ENCODE measurements around the gene KRTAP12-1.

The KRTAP12-1 gene

DNA sequence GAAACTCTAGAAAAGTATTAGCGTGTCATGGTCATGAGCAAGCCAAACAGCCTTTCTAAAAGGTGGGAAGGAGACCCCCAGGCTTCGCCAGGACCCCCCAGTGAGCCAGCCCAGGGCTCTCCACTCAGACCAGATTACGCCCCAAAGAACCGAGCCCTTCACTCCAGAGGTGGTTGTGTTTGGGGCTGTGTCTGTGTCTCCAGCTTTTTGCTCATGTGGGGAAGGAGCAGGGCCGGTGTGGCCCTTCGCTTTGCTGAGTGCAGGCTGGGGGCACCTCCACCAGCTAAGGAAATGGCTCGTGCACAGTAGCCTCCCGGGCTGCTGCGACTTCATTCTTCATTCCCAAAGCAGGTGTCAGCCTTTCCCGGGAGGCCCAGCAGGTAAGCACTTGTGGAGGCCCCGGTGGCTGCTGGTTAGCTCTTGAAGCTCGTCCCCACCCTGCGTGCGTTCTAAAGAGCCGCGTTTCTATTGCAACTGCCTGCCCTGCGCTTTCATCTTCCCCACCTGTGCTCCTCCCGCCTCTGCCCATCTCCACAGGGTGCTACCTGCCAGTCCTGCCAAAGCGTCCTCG is 28.9 kb upstream of the KRTAP12-1 start:
- no peak for DNase-seq

DNA sequence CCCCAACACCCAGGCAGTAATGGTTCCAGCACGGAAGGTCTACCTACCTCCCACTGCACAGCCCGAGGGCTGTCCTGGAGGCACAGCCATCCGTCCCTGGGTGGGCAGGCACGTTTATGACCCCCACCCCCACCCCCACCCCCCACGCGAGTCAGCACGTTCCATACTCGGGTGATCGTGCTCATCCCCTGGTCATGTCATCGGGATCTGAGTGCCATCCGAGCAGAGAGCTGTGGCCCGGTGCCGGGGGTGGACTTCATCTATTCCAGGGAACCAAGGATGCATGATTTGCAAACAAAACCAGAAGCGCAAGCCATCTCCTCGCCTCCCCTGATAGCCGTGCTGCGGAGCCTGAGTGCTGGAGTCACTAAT is 28.3 kb upstream of the KRTAP12-1 start:
- no peak for DNase-seq

DNA sequence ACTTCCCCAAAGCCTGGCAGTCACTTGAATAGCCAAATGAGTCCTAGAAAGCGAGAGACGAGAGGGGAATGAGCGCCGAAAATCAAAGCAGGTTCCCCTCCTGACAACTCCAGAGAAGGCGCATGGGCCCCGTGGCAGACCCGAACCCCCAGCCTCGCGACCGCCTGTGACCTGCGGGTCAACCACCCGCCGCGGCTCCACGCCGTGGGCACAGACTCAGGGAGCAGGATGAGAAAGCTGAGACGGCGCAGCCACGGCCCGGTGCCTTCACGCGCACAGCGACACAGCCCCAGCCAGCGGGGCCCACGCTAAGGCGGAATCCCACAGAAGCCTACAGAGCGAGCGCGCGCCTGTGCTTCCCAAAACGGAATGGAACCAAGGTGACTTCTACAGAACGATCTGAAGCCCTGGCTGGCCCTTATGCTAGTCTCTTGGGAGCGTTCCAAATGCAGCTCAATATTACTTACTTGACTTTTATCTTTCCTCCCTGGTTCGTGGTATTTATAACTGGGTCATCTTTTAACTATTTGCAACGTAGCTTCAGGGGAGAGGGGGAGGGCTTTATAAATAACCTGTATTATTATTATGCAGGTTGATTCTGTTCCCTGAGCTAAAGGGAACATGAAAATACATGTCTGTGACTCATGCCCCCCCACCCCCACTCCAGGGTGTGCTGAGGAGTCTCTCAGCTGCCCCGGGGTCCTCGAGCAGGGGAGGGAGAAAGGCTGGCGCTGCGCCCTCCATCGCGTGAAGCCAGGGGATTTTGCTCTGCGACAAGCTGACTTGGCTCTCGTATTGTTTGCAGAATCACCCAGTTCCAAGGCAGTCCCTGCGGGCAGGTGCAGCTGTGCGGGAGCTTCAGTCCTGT is 27.7 kb upstream of the KRTAP12-1 start:
- DNase-seq, result peak; percentile 26

DNA sequence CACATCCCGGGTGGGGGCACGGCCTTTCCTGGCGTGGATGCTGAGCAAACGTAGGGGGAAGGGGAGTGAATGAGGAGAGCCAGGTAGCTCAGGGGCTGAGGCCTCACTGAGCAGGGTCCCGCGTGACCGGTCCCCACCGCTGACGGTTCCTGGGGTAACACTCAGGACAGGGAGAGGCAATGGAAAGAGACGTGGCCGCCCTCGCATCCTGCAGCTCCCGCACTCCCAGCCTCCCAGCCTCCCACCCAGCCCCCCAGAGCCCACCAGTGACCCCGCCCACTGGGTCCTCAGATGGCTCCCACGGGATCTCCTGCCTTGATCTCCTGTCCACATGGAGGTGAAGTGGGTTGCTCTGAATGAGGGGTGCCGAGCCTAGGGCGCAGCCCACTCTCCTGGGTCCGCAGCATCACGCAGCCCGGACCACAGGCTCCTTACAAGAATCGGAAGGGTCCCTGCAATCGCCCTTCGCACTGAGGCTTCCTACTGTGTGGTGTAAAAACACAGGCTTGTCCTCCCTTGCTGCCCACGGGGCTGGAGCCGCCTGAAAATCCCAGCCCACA is 27.0 kb upstream of the KRTAP12-1 start:
- no peak for DNase-seq

DNA sequence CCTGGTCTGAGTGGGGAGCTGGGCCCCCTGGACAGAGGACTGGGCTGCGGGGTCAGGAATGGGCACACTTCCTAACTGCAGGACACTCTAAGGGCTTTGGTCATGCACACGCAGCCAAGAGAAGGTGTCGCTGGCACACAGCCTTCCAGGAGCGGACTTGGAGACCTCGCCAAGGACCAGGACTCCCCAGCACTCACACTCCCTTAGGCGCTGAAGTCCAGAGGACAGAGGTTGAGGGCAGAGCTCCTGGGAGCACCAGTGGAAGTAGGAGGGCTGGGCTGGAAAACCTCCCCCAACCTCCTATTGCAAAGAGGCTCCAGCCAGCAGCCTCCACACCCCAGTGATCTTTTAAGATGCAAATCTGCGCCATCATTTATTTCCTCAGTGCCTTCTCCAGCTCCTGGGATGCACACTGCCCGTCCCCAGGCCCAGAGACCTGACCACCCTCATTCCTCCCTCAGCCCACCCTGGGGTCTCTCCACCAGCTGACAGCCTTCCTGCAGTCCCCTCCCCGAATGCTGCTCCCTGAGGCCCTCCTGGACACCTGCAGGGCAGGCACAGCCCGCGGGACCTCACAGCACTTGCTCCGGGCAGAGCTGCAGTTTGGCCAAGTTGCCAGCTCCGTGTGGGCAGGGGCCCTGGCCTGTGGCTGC is 26.4 kb upstream of the KRTAP12-1 start:
- DNase-seq, result no peak

DNA sequence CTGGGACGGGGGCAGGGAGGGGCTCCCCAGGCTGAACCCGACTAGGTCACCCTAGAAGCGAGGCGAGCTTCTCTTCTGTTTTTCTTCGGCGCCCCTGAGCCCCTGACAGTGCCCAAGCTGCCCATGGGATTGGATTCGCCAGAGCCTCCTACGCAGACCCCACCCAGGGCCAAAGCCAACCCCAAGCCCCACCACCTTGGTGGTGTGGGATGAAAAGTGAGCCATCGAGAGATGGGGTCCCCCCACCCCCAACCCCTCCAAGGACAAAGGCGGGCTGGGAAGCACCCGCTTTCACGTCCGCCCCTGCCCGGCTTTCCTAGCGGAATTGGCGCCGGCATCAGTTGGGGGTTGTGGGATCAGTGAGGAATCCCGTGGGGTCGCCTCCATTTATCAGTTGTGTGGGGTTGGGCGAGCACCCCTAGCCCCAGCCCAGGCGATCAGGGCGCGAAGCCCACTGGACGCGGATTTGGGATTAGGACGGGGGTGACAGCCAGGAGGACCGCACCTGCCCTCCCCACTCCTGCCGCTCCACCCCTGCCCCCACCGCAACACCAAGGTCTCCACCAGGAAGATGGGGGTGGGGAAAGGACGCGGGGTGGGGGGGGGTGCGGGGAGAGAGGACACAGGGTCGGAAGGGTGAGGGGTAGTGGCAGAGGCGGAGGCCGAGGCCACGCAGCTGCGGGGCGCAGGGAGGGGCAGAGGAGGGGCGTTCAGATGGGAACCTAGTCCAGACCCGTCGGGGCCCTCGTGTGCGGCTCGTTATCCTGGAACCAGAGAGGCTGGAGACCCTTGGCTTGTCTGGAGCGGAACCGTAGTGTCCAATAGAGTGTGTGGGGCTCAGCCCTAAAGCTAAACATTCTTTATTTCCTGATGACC is 25.0 kb upstream of the KRTAP12-1 start:
- DNase-seq, result no peak

DNA sequence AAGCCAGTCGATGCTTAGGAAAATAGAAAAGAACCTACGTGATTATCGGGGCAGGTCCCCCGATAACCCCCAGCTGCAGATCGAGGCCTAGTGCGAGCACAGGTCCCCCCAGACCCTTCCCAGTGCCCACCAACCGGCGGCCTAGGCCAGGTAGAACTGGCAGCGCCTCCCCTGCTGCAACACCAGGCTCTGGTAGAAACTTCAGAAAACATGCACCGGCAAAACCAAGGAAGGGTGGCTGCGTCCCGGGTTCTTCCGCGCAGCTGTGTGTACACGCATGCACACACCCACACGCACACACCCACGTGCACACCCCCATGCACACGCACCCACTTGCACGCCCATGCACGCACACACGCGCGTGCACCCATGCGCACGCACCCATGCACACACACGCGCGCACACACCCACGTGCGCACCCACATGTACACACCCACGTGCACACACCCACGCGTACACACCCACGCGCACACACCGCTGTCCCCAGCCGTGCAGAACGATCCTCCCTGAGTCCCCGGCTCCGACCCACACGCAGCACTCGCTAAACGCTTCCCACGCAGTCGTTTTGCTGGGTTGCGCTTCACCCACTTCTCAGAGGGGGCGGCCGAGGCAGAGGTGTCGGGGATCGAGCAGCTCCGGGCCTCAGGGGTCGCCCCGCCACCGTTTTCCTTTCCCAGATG is 24.2 kb upstream of the KRTAP12-1 start:
- no peak for DNase-seq

DNA sequence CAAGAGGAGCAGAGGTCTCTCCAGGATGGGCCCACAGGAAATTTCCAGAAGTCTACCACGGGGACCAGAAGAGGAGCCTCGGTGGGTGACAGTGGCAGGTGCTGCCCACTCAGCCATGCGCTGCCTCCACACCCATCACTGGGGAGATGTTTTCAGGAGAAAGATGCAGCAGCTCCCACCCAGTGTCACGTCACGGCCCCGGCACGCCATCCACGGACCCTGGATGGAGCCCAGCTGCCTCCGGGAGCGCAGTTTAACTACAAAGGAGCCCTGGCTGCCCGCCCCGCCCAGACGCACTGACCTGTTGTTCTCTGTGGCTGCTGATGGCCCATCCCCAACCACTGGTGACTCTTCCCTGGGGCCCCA is 22.7 kb upstream of the KRTAP12-1 start:
- no peak for DNase-seq

DNA sequence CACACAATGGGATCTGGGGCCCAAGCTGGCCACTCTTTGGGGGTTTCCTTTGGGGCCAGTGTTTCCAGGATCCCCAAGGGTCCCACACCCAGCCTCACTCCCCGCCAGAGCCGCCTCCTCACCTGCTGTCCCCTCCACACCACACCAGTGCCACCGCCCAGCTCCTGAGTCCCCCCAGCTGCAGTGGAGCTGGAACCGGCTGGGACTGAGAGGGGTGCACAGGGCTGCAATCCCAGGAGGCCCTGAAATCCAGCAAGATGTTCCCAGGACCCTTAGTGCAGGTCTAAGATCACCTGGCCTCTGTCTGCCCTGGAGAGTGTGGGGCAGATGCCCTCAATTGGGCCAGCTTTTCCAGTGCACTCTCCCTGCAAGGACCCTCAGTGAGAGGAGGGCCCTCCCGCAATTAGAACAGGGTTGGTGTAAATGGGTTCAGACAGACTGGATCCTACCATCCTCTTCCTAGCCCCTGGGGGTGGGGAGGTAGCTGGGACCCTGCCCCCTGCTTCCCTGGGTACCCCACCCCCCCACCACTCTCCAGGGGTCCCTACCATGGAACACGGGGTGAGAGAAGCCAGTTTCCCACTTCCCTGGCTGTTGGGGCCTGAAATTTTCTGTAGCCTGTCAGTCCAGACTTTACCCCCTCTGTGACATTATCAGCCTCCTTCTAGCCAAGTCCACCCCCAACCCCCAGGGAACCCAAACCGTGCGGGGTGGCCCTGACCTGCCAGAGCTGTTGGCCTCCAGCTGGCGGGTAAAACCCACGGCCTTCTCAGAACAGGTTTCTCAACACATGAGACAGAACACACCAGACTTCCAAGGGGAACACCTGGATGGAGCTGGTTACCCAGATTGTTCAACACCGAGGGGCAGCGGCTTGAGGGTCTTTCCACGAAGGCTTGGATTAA is 22.0 kb upstream of the KRTAP12-1 start:
- no peak for DNase-seq

DNA sequence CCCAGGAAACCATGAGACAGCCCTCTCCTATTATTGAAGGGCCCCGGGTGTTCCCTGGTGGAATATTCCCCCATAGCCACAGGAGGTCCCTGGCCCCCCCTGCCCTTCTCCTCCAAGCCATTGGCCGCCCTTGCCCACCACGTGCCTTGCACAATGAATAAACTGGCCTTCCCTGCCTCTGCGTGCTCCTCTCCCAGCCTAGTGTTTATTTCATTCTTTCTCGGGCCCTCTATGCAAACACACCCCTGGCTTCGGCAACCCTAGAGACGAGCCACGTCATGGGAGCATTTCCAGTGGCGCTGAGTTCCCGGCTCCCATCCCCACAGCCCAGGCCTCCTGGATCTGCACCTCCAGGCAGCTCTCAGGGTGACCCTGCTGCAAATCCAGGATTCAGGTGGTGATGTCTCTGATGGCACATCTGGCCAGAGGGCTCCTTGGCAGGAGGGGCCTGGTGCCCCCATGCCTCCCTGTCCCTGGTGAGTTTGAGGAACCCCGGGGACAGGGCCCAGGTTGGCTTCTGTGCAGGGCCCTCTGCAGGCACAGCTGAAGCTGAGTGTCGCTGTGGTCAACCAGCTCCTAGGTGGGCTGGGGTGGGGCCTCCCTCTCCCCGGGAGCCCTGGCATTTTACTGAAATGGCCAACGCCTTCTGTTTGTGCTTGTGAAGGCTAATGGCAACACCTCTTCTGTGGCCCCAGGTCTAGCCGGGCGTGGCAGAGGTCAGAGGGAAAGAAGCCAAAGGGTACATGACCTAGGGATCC is 21.2 kb upstream of the KRTAP12-1 start:
- DNase-seq, result no peak

DNA sequence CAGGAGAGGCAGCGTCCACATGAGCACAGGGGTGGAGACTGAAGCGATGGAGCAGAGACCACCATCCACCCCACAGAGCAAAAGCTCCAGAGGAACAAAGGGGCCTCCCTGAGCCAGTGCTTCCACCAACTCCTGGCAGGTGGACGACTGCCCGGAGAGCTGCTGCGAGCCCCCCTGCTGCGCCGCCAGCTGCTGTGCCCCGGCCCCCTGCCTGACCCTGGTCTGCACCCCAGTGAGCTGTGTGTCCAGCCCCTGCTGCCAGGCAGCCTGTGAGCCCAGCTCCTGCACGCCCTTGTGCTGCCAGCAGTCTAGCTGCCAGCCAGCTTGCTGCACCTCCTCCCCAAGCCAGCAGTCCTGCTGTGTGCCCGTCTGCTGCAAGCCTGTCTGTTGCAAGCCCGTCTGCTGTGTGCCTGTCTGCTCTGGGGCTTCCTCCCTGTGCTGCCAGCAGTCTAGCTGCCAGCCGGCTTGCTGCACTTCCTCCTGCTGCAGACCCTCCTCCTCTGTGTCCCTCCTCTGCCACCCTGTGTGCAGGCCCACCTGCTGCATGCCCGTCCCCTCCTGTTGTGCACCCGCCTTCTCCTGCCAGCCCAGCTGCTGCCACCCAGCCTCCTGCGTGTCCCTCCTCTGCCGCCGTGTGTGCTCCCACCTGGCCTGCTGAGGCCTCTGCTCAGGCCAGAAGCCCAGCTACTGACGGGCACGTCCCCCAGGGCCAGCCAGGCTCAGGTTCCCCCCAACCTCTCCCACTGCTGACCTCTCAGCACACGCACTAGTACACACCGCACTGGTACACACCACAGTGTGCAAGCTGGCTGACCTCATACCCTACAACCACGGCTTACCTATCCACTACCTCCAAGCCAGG is 20.4 kb upstream of the KRTAP12-1 start:
- DNase-seq, result no peak

DNA sequence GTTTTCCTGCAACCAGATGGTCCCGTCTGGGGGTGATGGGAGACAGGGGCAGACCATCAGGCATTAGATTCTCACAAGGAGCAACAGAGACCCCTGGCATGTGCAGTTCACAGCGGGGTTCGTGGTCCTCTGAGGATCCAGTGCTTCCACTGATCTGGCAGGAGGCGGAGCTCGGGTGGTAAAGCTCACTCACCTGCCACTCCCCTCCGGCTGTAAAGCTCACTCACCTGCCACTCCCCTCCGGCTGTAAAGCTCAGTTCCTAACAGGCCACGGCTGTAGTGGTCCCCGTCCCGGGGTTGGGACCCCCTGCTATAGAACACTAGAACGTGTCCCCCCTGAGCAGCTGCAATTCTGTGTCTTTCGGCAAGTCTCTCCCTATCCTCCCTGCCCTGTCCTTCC is 19.6 kb upstream of the KRTAP12-1 start:
- no peak for DNase-seq

DNA sequence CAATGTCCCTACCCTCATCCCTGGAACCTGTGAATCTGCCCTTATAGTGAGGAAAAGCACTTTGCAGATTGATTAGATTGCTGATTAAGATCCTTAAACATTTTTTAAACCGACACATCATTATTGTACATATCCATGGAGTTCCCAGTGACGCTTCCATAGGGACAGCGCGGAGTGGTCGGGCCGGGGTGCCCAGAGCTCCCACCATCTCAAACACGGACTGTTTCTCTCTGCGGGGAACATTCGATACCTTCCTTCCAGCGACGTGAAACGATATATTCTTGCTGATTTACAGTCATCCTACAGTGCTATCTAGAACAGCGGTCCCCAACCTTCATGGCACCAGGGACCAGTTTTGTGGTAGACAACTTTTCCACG is 19.0 kb upstream of the KRTAP12-1 start:
- no peak for DNase-seq

DNA sequence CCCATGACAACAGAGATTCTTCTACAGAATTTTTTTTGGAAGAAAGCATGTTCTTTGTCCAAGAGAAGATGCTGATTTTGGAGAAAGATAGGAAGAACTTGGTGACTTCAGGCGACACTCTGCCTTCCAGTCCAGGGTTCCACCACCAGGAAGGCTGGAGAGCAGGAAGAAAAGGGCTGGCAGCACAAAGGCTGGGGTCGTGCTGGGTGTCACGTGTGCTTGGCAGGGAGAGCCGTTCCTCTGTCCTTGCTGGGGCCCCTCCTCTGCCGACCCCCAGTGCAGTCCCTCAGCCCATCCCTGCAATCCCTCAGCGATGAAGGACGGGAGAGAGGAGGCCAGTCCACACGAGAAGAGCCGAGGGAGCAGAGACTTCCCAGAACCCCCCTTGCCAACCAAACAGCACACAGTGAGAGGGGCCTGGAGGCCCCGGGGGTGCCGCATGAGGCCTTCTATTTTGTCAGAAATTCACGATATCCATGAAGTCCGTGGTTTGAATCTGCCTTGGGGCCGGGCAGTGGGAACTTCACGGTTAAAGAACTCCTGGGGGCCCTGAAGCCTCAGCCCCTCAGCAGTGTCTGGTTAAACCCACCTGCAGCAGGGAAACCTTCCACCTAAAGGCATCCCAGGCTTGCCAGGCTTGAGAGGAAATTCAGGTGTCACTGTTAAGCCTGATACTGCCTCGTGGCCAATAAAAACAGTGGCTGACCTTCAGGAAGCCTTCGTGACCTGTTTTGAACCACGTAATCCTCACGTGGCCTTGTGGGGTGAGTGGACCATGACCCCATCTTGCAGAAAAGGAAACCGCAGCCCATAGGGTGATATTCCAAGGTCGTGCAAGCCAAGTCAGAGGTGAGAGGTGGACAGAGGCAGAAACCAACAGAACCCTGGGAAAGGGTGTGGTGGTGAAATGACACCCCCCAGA is 18.4 kb upstream of the KRTAP12-1 start:
- no peak for DNase-seq

DNA sequence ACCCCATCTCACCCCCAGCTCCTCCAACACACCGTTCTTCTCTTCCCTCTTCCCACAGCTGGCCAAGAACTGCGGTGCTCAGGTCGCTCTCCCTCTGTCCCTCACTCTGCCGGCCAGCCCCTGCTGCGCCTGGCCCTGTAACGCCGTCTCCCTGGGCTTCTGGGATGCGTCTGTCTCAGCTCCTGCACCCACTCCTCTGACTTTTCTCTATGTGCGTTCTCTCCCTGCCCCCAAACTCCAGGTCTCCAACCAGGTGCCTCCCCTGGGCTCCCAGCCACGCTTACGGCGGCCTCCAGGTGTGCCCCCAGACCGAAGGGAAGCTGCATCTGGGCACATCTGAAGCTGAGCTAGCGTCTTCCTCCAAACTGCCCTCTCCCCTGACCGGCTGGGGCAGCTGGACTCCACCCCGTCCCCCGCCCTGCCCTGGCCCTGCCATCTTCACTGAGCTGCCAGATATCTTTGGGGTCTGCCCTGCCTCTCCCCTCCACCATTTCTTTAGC is 17.6 kb upstream of the KRTAP12-1 start:
- DNase-seq, result no peak

DNA sequence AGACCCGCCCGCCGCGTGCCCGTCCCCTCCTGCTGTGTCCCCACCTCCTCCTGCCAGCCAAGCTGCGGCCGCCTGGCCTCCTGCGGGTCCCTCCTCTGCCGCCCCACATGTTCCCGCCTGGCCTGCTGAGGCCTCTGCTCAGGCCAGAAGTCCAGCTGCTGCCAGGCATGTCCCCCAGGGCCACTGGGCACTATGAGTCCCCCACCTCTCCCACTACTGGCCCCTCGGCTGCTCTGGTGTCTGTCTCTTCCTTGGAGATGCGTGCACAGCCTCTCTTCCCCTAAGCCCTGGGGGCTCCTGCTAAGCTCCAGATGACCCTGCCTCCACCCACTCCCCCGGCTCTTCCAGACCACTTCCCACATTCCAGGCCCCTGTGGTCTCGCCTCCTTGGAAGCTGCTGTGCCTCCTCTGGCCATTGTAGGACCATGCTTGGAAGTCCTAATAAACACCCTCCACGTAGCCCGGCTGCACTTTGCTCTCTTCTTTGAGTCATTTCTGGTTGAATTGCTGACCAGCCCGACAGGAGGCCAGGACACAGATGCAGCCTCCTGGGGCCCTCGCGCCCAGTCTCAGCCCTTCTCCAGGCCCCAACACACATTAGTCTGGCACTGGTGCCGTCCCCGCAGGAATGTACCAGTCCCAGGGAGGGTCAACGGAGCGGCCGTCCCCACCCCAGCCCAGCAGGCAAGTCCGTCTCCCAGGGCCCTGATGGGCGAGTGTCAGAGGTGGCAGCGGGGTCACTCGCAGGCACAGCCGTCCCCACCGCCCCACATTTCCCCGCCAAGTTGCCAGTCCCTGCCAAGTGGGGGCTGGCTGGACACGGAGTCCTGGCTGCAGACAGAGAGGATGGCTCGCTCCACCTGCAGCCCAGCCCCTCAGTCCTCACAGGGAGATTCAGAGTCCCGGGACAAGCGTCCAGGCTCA is 16.1 kb upstream of the KRTAP12-1 start:
- DNase-seq, result no peak

All from stimulated activated CD4-positive, alpha-beta T cell treated with anti-CD3 and anti-CD28 coated beads, Interleukin-4, amount 100 ng/mL, for 24 hours (primary cell).